Uterus (tissue), 4 donors: Measurements from ENCODE around the gene ITFG1. TPM values are rescaled to one million over a fixed set of nuclear protein-coding genes. Genes with fewer than 3 reads are reported as not detected.
"Not testable (repeated sequence)": the region's sequence is repeated elsewhere in the genome, so short reads cannot be mapped to it uniquely, and the experiment has no call there.

Experiments used
- DNase-seq, 2 donors: peaks; one replicate each; pipeline ENCODE4 v3.0.0-alpha.2; 2019 to 2020
- H3K27ac ChIP-seq, 2 donors: fragments of 200-600 bp; sonication (generic); 1 replicate in 1 of 2; 2 replicates in 1 of 2; pipeline ENCODE4 v1.5.1; 2016 to 2018
- H3K27me3 ChIP-seq, 2 donors: fragments of 200-600 bp; sonication (generic); one replicate each; pipeline ENCODE4 v1.5.1; 2018 to 2019; ENCODE audit warnings: control low read depth in 1 of 2
- H3K36me3 ChIP-seq, 2 donors: fragments of 200-600 bp; sonication (generic); one replicate each; pipeline ENCODE4 v1.5.1; 2019; ENCODE audit warnings: control low read depth in 1 of 2
- H3K4me1 ChIP-seq, 2 donors: fragments of 200-600 bp; sonication (generic); one replicate each; pipeline ENCODE4 v1.5.1; 2018 to 2019; ENCODE audit warnings: control low read depth in 1 of 2
- H3K4me3 ChIP-seq, 2 donors: fragments of 200-600 bp; sonication (generic); 1 replicate in 1 of 2; 2 replicates in 1 of 2; pipeline ENCODE4 v1.5.1; 2018 to 2019; ENCODE audit warnings: mild to moderate bottlenecking in 1 of 2
- H3K9me3 ChIP-seq, 2 donors: fragments of 200-600 bp; sonication (generic); one replicate each; pipeline ENCODE4 v1.5.1; 2019; ENCODE audit warnings: control low read depth in 1 of 2
- POLR2A ChIP-seq, 2 donors: fragments of 450-650 bp; IDR thresholded peaks; one replicate each; pipeline ENCODE4 v1.6.1; 2016; ENCODE audit warnings: antibody characterized with exemption in 2 of 2, mild to moderate bottlenecking in 1 of 2, moderate library complexity in 1 of 2
- intact Hi-C: fragments of 100-400 bp; cut with DNase I; formaldehyde crosslinking; loops from one replicate; pipeline ENCODE4 v1.15.1; 2023; ENCODE audit warnings: low total_unique reads
- total RNA-seq, 4 donors: library from RNA; depleted of rRNA in 3 of 4; stranded (reverse); fragments of >200 nt in 3 of 4; gene quantifications; one replicate each; pipeline versions ENCODE4 v1.1.0 to v1.2.4, GENCODE V29; 2014 to 2023
- TF ChIP-seq, protein P1 (sequence below), 4 experiments: fragments of 200-600 bp in 2 of 4; fragments of 450-650 bp in 2 of 4; sonication (generic) in 2 of 4; IDR thresholded peaks; one replicate each; pipeline ENCODE4 v1.5.1; 2016 to 2019; ENCODE audit warnings: antibody characterized with exemption in 4 of 4, mild to moderate bottlenecking in 2 of 4, moderate library complexity in 1 of 4
- donor health status: DM: yes; HTN: yes; CAD: no.

The ITFG1 gene
- total RNA-seq, 4 donors from 2014 or later, result 47.5 to 97.5 (median 67.2) TPM

DNA sequence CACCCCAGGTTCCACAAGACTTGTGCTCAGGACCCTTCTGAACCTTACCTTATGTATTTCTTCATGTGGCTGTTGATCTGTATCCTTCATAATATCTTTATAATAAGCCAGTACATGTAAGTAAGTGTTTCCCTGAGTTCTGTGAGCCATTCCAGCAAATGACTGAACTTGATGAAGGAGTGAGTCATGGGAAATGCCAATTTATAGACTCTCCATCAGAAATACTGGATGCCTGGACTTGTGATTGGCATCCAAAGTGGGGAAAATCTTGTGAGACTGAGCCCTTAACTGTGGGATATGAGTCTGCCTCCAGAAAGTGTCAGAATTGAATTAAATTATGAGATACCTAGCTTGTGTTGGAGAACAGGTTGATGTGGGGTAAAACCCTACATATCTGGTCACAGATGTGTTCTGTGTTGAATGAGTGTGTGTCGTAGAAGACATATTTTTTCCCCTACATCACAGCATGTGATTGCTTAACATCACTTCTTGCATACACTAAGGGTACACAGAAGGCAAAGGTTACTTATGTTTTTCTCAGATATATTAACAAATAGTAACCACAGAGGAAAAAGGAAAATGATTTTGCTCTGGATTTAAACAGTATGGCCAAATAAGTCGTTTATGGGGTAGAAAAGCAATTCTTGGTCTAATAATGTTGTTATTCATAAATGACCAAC, 247.0 kb downstream of the ITFG1 start:
- DNase-seq, result no peak
- Histone ChIP-seq H3K9me3 (no peaks in the 10 kb centered on the region), H3K27ac (no peak overlapping the region), H3K27me3 (no peaks in the 10 kb centered on the region), H3K4me3 (no peak overlapping the region), H3K36me3 (no peaks in the 10 kb centered on the region), H3K4me1 (no peaks in the 10 kb centered on the region)
- intact Hi-C loops, result no loop called here
- TF ChIP-seq, protein P1, sequence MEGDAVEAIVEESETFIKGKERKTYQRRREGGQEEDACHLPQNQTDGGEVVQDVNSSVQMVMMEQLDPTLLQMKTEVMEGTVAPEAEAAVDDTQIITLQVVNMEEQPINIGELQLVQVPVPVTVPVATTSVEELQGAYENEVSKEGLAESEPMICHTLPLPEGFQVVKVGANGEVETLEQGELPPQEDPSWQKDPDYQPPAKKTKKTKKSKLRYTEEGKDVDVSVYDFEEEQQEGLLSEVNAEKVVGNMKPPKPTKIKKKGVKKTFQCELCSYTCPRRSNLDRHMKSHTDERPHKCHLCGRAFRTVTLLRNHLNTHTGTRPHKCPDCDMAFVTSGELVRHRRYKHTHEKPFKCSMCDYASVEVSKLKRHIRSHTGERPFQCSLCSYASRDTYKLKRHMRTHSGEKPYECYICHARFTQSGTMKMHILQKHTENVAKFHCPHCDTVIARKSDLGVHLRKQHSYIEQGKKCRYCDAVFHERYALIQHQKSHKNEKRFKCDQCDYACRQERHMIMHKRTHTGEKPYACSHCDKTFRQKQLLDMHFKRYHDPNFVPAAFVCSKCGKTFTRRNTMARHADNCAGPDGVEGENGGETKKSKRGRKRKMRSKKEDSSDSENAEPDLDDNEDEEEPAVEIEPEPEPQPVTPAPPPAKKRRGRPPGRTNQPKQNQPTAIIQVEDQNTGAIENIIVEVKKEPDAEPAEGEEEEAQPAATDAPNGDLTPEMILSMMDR (IDR thresholded peaks at IDR 0.05), result no peak
- no peak for TF ChIP-seq POLR2A (IDR thresholded peaks at IDR 0.05)

DNA sequence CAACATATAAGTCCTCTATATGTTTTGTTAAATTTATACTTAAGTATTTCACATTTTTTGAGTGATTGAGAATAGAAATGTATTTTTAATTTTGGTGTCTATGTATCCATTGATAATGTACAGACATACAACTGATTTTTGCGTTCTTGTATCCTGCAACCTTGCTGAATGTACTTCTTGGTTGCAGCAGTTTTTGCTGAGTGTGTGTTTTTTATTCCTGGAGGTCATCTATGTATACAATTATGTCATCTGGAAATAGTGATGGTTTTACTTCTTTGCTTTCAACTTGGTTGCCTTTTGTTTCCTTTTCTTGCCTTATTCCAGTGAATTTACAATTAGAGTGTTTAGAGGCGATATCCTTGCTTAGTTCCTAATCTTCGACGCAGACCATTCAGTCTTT, 249.6 kb downstream of the ITFG1 start:
- Histone ChIP-seq H3K36me3 (no peaks in the 10 kb centered on the region), H3K27ac (no peak overlapping the region), H3K4me3 (no peak overlapping the region), H3K9me3 (no peaks in the 10 kb centered on the region), H3K27me3 (no peaks in the 10 kb centered on the region), H3K4me1 (no peaks in the 10 kb centered on the region)
- no peak for DNase-seq
- TF ChIP-seq, protein P1 (IDR thresholded peaks at IDR 0.05), result no peak
- no peak for TF ChIP-seq POLR2A (IDR thresholded peaks at IDR 0.05)
- intact Hi-C loops, result no loop called here

DNA sequence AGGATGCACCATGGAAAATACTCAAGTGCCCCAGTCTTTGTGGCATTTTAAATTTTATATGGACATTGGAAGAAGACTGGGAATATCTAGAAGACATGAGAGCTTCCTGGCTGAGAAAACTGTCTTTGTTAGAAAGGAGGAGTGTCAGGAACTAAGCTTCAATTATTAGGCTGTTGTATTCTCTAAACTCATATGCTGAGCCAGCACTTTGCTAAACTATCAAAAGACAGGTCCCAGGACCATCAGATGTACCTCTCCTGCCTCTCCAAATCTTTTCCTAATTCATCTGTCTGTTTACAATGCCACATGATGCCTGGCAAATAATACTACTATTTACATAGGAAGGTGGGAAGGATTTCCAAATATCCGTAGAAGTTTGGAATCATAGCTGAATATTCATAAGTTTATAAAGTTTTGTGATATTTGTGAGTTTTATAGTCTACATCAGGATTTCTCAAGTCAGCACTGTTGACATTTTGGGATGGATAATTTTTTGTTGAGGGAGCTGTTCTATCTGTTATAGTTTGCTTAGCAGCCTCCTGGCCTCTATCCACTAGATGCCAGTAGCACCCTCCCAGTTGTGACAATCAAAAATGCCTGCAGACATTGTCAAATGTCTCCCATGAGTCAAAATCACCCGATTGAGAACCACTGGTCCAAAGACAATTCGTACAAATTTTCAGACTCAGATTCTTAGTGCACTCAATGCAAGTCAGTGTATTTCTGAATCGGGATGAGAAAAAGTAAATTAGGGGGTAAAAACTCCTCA, 255.9 kb downstream of the ITFG1 start:
- Histone ChIP-seq H3K9me3 (no peaks in the 10 kb centered on the region), H3K4me1 (no peaks in the 10 kb centered on the region), H3K27ac (no peak overlapping the region), H3K27me3 (no peaks in the 10 kb centered on the region), H3K4me3 (no peak overlapping the region), H3K36me3 (no peaks in the 10 kb centered on the region)
- TF ChIP-seq, protein P1 (IDR thresholded peaks at IDR 0.05), result no peak
- TF ChIP-seq POLR2A (IDR thresholded peaks at IDR 0.05), result no peak
- intact Hi-C loops, result no loop called here
- DNase-seq, result no peak

DNA sequence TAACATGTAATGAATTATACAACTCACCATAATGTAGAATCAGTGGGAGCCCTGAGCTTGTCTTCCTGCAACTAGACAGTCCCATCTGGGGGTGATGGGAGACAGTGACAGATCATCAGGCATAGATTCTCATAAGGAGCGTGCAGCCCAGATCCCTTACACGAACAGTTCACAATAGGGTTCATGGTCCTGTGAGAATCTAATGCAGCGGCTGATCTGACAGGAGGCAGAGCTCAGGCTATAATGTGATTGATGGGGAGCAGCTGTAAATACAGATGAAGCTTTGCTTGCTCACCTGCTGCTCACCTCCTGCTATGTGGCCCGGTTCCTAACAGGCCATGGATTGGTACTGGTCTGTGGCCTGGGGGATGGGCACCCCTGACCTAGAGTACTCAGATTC, 257.4 kb downstream of the ITFG1 start:
- H3K9me3 ChIP-seq, H3K27ac ChIP-seq, H3K27me3 ChIP-seq, H3K36me3 ChIP-seq, H3K4me1 ChIP-seq, H3K4me3 ChIP-seq, DNase-seq, intact Hi-C loops: not testable (repeated sequence)

DNA sequence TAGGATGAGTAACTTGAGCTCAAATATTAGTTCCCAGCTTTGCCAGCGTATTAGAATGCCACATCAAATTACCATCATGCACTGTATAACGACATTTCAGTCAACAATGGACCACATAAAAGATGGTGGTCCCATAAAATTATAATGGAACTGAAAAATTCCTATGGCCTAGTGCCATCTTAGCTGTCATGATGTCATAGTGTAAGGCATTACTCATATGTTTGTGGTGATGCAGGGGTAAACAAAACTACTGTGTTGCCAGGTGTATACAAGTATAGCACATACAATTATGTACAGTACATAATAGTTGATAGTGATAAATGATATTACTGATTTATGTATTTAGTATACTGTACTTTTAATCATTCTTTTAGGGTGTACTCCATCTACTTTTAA, 262.7 kb downstream of the ITFG1 start:
- Histone ChIP-seq H3K4me3 (no peak overlapping the region), H3K9me3 (no peaks in the 10 kb centered on the region), H3K27me3 (no peaks in the 10 kb centered on the region), H3K36me3 (no peaks in the 10 kb centered on the region), H3K27ac (no peak overlapping the region), H3K4me1 (no peaks in the 10 kb centered on the region)
- TF ChIP-seq POLR2A (IDR thresholded peaks at IDR 0.05), result no peak
- TF ChIP-seq, protein P1 (IDR thresholded peaks at IDR 0.05), result no peak
- intact Hi-C loops, result no loop called here
- DNase-seq, result no peak
